Activated naive CD4-positive, alpha-beta T cell treated with anti-CD3 and anti-CD28 coated beads for 36 hours (primary cell): ENCODE results near the gene CDH12. TPM values are rescaled to one million over a fixed set of nuclear protein-coding genes. Genes with fewer than 3 reads are reported as not detected.
"Not testable (repeated sequence)": the region's sequence is repeated elsewhere in the genome, so short reads cannot be mapped to it uniquely, and the experiment has no call there.

Source experiments
- CTCF ChIA-PET: fragments of 350-600 bp; sonication (Branson Sonifier 250); formaldehyde crosslinking; loops from one replicate; lab custom pipeline; 2021; ENCODE audit warnings: antibody characterized with exemption; lab: Charles Lee
- DNase-seq: peaks from one replicate; pipeline ENCODE4 v3.0.0-alpha.2; 2020
- H3K27ac Mint-ChIP-seq: one replicate; pipeline ENCODE4 v1.8.0; 2021; ENCODE audit warnings: mild to moderate bottlenecking, mixed read lengths
- H3K27me3 Mint-ChIP-seq: one replicate; pipeline ENCODE4 v1.8.0; 2021; ENCODE audit warnings: low read depth, mixed read lengths
- H3K36me3 Mint-ChIP-seq: one replicate; pipeline ENCODE4 v1.8.0; 2021; ENCODE audit warnings: low read depth, mixed read lengths
- H3K4me1 Mint-ChIP-seq: one replicate; pipeline ENCODE4 v1.8.0; 2021; ENCODE audit warnings: low read depth, mixed read lengths
- H3K4me3 Mint-ChIP-seq: one replicate; pipeline ENCODE4 v1.8.0; 2021; ENCODE audit warnings: mild to moderate bottlenecking, moderate library complexity, mixed read lengths
- H3K9me3 Mint-ChIP-seq: one replicate; pipeline ENCODE4 v1.8.0; 2021; ENCODE audit warnings: mixed read lengths
- intact Hi-C: fragments of 100-400 bp; cut with micrococcal nuclease; formaldehyde crosslinking; loops from one replicate; pipeline ENCODE4 v1.15.1; 2023
- total RNA-seq, 2 experiments: library from RNA; stranded (reverse); gene quantifications; one replicate each; pipeline ENCODE4 v1.2.3, GENCODE V29; 2021

CDH12 gene
- total RNA-seq, 2 experiments from 2014 or later, result not detected

DNA sequence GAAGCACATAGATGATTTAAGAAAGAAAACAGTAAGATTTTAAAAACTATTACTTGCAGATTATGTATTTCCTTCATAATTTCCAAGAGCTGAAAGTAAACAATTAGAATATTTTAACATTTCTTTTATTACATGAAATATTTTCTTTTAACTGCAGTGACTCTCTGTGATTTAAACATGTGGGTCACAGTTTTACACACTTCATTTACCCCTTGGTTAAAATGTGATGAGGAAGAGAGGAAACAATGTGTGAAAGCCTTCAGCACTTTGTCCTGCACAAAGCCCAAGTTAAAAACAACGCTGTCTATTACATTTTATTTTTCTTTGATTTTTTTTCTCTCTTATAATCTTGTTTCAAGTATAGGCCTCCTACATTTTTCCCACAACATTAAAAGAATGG is 801.3 kb downstream of the CDH12 start:
- H3K27ac Mint-ChIP-seq, result no peak overlapping the region
- no peaks in the 10 kb centered on the region for H3K4me1 Mint-ChIP-seq
- H3K36me3 Mint-ChIP-seq, result no peaks in the 10 kb centered on the region
- no peak for DNase-seq
- intact Hi-C loops, result no loop called here
- CTCF ChIA-PET, result no interaction called here
- H3K4me3 Mint-ChIP-seq, result no peak overlapping the region
- H3K9me3 Mint-ChIP-seq, result peaks cover 8% of the 10 kb centered on the region
- no peaks in the 10 kb centered on the region for H3K27me3 Mint-ChIP-seq

DNA sequence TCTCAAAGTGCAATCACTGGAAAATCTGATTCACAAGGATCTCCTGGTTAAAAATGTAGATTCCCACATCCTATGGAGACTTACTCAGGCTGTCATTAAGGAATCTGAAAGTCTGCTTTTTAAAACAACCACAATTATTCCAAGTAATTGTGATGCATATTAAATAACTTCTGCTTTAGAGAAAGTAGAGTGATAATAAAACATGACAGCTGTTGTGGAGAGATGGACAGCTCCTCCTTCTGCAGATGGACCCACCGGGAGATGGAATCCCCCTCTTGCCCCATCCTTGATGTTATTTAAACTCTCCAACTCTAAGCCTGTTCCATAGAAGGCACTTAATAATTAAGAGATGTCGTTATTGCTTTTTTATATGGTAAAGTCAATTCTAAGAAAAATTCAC is 802.2 kb downstream of the CDH12 start:
- Mint-ChIP-seq H3K9me3 (peaks cover 8% of the 10 kb centered on the region), H3K27ac (no peak overlapping the region), H3K36me3 (no peaks in the 10 kb centered on the region), H3K27me3 (no peaks in the 10 kb centered on the region), H3K4me1 (no peaks in the 10 kb centered on the region), H3K4me3 (no peak overlapping the region)
- CTCF ChIA-PET, result no interaction called here
- intact Hi-C loops, result no loop called here
- no peak for DNase-seq

DNA sequence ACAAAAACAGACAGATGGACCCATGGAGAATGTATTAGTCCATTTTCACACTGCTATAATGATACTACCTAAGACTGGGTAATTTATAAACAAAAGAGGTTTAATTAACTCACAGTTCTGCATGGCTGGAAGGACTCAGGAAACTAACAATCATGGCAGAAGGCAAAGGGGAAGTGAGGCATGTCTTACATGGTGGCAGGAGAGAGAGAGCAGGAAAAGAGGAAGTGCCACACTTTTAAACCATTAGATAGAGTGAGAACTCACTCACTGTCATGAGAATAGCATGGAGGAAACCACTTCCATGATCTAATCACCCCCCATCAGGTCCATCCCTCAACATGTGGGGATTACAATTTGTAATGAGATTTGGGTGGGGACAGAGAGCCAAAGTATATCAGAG is 808.9 kb downstream of the CDH12 start:
- Mint-ChIP-seq H3K4me3 (no peak overlapping the region), H3K36me3 (no peaks in the 10 kb centered on the region), H3K9me3 (peaks cover 15% of the 10 kb centered on the region), H3K4me1 (no peaks in the 10 kb centered on the region), H3K27me3 (no peaks in the 10 kb centered on the region), H3K27ac (no peak overlapping the region)
- CTCF ChIA-PET, result interaction anchor here (0.7 kb wide), 1 partner anchor 228 kb away, joined by 3 read pairs; no protein-coding TSS in a partner anchor
- no peak for DNase-seq
- intact Hi-C loops, result no loop called here

DNA sequence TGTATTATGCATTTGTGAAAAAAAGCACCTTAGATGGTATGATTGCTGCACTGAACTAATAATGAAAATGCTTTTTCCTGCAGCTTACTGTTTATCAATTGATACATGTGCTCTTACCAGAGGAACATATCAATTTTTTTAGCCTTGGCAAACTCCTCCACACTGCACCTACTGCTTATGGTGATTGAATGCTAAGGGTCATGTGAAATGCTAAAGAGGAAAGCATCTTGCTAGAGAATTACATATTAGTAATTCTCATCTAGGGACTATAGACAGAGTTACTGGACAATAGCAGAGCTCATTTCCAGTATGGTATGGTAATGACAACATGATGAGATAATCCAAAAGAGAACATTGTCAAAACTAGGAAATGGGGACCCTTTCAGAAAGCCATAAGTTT is 817.1 kb downstream of the CDH12 start:
- no peak overlapping the region for H3K27ac Mint-ChIP-seq
- CTCF ChIA-PET, result no interaction called here
- peaks cover 2% of the 10 kb centered on the region for H3K9me3 Mint-ChIP-seq
- no peaks in the 10 kb centered on the region for H3K36me3 Mint-ChIP-seq
- DNase-seq, result no peak
- intact Hi-C loops, result no loop called here
- no peak overlapping the region for H3K4me3 Mint-ChIP-seq
- no peaks in the 10 kb centered on the region for H3K4me1 Mint-ChIP-seq
- H3K27me3 Mint-ChIP-seq, result no peaks in the 10 kb centered on the region

DNA sequence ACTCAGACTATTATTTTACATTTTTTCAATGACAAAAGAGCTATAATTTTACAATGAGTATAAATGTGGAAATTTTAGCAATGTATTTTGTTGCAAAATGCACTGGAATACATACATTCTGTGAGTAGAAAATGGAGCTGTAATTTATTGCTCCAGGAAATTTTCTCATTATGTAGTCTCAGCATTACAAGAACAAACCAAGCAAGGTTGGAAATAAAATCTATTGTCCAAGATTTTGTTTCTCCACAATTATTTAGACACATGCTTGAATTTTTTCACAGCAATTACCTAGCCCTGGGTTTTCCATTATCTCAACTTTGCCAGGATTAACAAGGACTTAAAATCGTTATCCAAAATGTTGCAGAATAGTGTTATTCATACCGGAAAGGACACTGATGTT is 820.1 kb downstream of the CDH12 start:
- Mint-ChIP-seq H3K4me1 (no peaks in the 10 kb centered on the region), H3K9me3 (peaks cover 2% of the 10 kb centered on the region), H3K36me3 (no peaks in the 10 kb centered on the region), H3K4me3 (no peak overlapping the region), H3K27me3 (no peaks in the 10 kb centered on the region), H3K27ac (no peak overlapping the region)
- intact Hi-C loops, result no loop called here
- no peak for DNase-seq
- CTCF ChIA-PET, result interaction anchor here (0.6 kb wide), 1 partner anchor 78 kb away, joined by 6 read pairs; no protein-coding TSS in a partner anchor

DNA sequence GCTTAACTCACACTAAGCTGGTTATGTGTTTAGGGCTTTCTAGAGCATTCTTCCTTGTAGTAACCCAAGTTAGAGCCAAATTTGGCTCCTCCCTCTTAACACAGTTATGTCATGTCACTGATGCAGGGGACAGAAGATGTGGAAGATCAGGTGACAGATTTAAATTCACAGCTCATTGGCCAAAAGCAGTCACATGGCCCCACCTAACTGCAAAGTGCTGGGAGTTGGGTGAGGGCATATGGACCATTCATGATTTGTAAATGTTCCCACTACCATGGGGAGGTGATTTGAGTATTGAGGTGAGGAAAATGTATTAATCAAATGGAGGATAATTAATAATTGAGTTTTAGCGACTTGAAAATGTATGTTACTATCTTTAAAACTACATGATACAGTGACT is 829.4 kb downstream of the CDH12 start:
- DNase-seq, result no peak
- Mint-ChIP-seq H3K27ac (no peak overlapping the region), H3K9me3 (peaks cover 7% of the 10 kb centered on the region), H3K36me3 (no peaks in the 10 kb centered on the region), H3K27me3 (no peaks in the 10 kb centered on the region), H3K4me1 (no peaks in the 10 kb centered on the region), H3K4me3 (no peak overlapping the region)
- CTCF ChIA-PET, result no interaction called here
- intact Hi-C loops, result no loop called here

DNA sequence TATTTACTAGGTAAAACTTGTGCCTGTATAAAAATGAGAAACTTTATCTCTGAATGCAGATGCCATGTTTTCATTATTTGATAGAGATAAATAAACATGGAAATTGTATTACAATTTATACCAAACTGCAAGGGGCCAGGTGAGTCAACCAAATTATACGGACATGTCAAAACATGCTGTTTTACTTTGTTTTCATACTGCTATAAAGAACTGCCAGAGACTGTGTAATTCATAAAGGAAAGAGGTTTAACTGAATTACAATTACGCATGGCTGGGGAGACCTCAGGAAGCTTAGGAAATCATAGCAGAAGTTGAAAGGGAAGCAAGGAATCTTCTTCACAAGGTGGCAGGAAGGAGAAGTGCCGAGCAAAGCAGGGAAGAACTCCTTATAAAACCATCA is 840.3 kb downstream of the CDH12 start:
- CTCF ChIA-PET, H3K4me3 Mint-ChIP-seq, H3K36me3 Mint-ChIP-seq, DNase-seq, H3K27ac Mint-ChIP-seq, H3K4me1 Mint-ChIP-seq, H3K27me3 Mint-ChIP-seq, H3K9me3 Mint-ChIP-seq, intact Hi-C loops: not testable (repeated sequence)

DNA sequence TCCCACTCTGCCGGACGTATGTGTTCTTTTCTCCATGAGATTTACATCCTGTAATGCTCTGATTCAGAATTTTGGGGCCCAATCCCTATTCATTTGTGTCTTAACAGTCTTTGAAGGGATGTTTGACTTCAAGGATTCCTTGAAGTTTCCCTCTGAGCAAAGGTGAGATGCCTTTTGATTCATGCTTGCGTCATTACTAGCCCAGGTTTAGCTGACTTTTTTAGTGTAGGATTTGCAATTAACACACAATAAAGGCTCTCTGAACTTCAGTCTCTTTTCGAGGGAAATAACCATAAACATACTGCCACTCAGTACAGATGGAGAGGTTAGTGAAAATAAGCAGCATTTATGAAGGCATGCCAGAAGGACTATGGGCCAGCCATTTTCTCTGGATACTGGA is 842.3 kb downstream of the CDH12 start:
- H3K27me3 Mint-ChIP-seq, H3K36me3 Mint-ChIP-seq, intact Hi-C loops, H3K27ac Mint-ChIP-seq, H3K9me3 Mint-ChIP-seq, DNase-seq, CTCF ChIA-PET, H3K4me3 Mint-ChIP-seq, H3K4me1 Mint-ChIP-seq: not testable (repeated sequence)

DNA sequence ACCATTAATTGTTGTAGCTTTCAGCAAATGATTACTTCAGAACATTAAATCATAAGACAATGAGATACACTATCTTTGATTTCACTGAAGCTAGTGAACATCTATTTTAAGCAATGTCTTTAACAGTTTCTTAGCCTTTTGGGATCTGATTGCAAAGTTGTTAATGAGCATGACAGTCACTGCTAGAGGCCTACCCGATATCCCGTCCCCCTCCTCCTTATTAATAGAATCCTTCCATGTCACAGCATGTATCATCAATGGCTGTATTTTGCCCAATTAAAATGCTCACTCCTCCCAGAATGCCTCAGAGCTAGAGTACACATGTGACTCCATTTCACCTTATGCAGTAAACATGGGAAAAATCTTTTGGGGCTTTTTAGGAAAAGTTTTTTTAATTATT is 852.0 kb downstream of the CDH12 start:
- intact Hi-C loops, H3K27me3 Mint-ChIP-seq, H3K4me1 Mint-ChIP-seq: not testable (repeated sequence)

DNA sequence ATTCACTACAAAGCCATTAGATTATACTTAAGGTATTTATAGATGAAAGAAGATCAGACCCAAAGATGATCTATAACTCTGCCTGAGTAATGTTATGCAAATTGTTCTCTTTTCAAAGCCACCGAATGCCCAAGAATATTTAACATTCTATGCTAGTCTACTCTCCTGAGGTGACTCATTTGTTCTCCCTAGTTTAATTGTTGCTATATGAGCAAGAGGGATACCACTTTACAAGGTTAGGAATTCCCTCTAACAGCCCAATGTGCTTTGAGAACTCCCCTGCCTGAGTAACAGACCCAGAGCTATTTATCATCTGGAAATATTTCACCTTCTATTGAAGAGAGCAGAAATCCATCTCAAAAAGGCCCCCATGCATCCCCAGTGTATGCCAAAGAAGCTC is 867.3 kb downstream of the CDH12 start:
- H3K36me3 Mint-ChIP-seq, H3K9me3 Mint-ChIP-seq, H3K4me1 Mint-ChIP-seq, H3K4me3 Mint-ChIP-seq, intact Hi-C loops, H3K27me3 Mint-ChIP-seq, H3K27ac Mint-ChIP-seq, CTCF ChIA-PET, DNase-seq: not testable (repeated sequence)

More for the DNA sequence above, 852.0 kb downstream of the CDH12 start:
- CTCF ChIA-PET, H3K27ac Mint-ChIP-seq, H3K9me3 Mint-ChIP-seq, H3K4me3 Mint-ChIP-seq, DNase-seq, H3K36me3 Mint-ChIP-seq: not testable (repeated sequence)

DNA sequence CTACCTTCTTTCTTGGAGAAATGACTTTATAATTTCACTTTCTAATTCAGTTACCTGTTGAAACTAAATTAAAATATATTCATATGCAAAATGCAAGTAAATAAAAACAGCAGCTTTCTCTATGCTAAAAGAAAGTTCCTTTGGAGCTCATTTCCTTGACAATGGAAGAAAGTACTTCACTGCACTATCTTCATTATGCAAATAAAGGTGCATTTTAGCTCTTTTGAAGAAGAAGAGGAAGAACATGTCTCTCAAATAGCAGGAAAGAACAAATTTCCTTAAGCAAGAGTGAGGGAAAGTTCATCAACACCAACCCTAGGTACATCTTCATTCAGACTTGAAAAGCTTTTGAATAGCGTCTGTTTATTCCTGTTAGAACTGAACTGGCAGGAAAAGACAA is 901.6 kb downstream of the CDH12 start:
- DNase-seq, H3K4me1 Mint-ChIP-seq, H3K36me3 Mint-ChIP-seq, H3K4me3 Mint-ChIP-seq, CTCF ChIA-PET, intact Hi-C loops, H3K27me3 Mint-ChIP-seq, H3K9me3 Mint-ChIP-seq, H3K27ac Mint-ChIP-seq: not testable (repeated sequence)

DNA sequence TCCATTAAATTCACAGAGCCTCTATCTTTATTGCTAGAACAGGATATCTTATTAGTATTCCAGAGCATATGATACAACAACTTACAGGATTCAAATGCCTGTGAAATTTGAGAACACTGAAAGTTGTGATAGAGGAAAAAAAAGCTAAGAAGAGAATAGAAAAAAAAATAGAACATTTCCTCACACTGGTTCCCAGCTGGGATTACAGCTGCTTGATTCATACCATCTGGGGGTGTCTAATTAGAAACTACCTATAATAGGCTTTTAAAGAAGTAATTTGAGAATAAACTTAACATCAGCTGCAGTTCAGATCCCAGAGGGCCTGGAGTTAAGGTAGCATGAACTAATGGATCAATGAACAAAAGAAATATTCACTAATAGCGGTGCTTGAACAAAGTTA is 922.0 kb downstream of the CDH12 start:
- no peak overlapping the region for H3K4me3 Mint-ChIP-seq

DNA sequence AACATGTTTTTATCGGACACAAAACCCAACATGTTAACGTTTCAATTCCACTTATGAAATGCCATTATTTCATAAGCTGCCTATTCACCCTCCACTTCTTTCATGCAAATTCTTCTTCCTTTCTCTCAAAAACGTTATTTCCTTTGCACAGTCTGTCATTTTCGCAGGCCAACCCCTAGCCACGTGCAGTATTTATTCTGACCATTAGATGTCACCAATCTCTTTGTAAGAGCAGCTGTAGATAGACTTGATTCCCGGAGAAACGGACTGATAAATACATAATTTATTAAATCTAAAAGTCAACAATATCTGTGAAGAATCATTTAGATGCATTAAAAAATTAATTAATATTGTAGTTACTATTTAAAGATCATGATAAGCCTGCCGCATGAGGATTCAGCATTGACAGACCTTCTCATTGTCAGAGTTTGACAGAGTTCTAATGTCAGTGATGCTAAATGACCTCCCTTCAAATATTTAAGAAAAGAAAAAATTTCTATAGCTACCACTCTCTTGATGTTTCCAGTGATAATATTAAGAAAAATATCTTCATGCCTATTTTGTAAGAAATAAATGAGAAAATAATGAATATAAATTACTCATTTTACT is 933.6 kb downstream of the CDH12 start:
- Mint-ChIP-seq H3K36me3 (no peaks in the 10 kb centered on the region), H3K27ac (no peak overlapping the region), H3K27me3 (no peaks in the 10 kb centered on the region), H3K4me3 (no peak overlapping the region), H3K9me3 (peaks cover 1% of the 10 kb centered on the region), H3K4me1 (no peaks in the 10 kb centered on the region)
- CTCF ChIA-PET, result no interaction called here
- intact Hi-C loops, result no loop called here
- DNase-seq, result no peak

More for the DNA sequence above, 922.0 kb downstream of the CDH12 start:
- H3K27me3 Mint-ChIP-seq, result no peaks in the 10 kb centered on the region
- CTCF ChIA-PET, result no interaction called here
- H3K27ac Mint-ChIP-seq, result no peak overlapping the region
- H3K9me3 Mint-ChIP-seq, result peaks cover 7% of the 10 kb centered on the region
- DNase-seq, result no peak
- H3K36me3 Mint-ChIP-seq, result no peaks in the 10 kb centered on the region
- H3K4me1 Mint-ChIP-seq, result no peaks in the 10 kb centered on the region
- intact Hi-C loops, result no loop called here
